ENCODE results near the gene BRCA1. TPM values are rescaled to one million over a fixed set of nuclear protein-coding genes. Genes with fewer than 3 reads are reported as not detected.
"Not testable (repeated sequence)": the region's sequence is repeated elsewhere in the genome, so short reads cannot be mapped to it uniquely, and the experiment has no call there.

The BRCA1 gene
- total RNA-seq, 1 donor from 2014 or later = 21.4 TPM

GRCh38 chr17:43133439-43133838, 8.3 kb upstream of the BRCA1 start:
- DNase-seq = not testable (repeated sequence)

GRCh38 chr17:43132117-43132516, 7.0 kb upstream of the BRCA1 start:
- no peak for DNase-seq

- DNase-seq = no peak
These were observed 4.5 kb upstream of the BRCA1 start for GRCh38 chr17:43129671-43130010.

- DNase-seq = not testable (repeated sequence)
These were observed 2.2 kb upstream of the BRCA1 start for GRCh38 chr17:43127333-43127876.

GRCh38 chr17:43126911-43127290, 1.7 kb upstream of the BRCA1 start:
- DNase-seq = no peak

- DNase-seq = no peak
These were observed 1.1 kb upstream of the BRCA1 start for GRCh38 chr17:43125967-43126910.

GRCh38 chr17:43118679-43119615, 6.2 kb downstream of the BRCA1 start:
- no peak for DNase-seq

GRCh38 chr17:43114151-43114552, 11.0 kb downstream of the BRCA1 start:
- no peak for DNase-seq

DNA sequence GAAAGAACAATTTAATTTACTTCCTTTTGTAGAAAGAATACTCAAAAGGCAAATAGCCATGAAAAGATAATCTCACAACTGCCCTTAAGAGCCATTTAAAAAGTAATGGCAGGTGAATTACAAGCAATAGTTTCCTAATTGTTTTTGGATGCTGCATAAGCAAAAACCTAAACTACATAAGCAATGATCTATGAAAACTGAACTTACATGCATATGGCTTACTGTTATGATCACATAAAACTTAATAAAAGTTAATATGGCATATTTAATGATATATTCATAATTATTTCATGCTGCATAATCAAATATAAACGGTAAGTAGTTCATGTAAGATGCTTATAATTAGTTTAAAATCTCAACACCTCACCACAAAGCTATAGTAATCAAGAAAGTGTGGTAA, 18.6 kb downstream of the BRCA1 start:
- DNase-seq = no peak

GRCh38 chr17:43105146-43105545, 20.0 kb downstream of the BRCA1 start:
- DNase-seq = no peak

GRCh38 chr17:43104665-43105064, 20.5 kb downstream of the BRCA1 start:
- no peak for DNase-seq

- DNase-seq = not testable (repeated sequence)
These were observed 29.8 kb downstream of the BRCA1 start for GRCh38 chr17:43095364-43095763.

- no peak for DNase-seq
These were observed 30.9 kb downstream of the BRCA1 start for GRCh38 chr17:43094129-43094835.

DNA sequence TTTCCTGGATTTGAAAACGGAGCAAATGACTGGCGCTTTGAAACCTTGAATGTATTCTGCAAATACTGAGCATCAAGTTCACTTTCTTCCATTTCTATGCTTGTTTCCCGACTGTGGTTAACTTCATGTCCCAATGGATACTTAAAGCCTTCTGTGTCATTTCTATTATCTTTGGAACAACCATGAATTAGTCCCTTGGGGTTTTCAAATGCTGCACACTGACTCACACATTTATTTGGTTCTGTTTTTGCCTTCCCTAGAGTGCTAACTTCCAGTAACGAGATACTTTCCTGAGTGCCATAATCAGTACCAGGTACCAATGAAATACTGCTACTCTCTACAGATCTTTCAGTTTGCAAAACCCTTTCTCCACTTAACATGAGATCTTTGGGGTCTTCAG, 32.3 kb downstream of the BRCA1 start:
- DNase-seq = no peak

DNA sequence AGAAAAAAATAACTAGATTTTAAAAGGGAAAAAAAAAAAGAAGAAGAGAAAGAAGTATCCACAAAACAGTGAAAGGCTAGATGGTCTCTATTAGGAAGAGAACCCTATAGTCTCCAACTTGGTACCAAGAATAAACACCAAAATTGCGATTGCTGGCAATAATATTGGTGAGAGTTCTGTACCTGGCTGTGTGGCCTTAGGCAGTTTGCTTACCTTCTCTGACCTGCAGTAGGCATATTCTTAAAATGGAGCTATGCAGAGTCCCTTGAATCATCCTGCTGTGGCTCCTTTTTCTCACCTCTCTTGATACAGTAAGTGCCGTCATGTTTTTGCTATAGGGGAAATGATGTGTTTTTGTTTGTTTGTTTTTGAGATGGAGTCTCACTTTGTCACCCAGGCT, 35.1 kb downstream of the BRCA1 start:
- DNase-seq = no peak

- peak; percentile 12 for DNase-seq
These were observed 39.7 kb downstream of the BRCA1 start for GRCh38 chr17:43085474-43085873.

- no peak for DNase-seq
These were observed 45.4 kb downstream of the BRCA1 start for GRCh38 chr17:43079641-43080302.

DNA sequence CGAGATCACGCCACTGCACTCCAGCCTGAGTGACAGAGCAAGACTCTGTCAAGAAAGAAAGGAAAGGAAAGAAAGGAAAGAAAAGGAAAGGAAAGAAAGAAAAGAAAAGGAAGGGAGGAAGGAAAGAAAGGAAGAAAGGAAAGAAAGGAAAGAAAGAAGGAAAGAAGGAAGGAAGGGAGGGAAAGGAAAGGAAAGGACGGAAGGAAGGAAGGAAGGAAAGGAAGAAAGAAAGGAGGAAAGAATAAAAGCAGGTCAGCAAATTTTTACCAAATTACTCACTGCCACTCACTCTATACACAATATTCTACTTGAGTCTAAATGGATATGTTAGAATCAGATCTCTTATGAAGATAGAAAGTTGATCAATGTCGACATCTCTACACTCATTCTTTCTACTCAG, 50.3 kb downstream of the BRCA1 start:
- no peak for DNase-seq

DNA sequence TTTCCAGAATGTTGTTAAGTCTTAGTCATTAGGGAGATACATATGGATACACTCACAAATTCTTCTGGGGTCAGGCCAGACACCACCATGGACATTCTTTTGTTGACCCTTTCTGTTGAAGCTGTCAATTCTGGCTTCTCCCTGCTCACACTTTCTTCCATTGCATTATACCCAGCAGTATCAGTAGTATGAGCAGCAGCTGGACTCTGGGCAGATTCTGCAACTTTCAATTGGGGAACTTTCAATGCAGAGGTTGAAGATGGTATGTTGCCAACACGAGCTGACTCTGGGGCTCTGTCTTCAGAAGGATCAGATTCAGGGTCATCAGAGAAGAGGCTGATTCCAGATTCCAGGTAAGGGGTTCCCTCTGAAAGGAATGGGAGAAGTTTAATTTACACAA, 54.3 kb downstream of the BRCA1 start:
- no peak for DNase-seq

DNA sequence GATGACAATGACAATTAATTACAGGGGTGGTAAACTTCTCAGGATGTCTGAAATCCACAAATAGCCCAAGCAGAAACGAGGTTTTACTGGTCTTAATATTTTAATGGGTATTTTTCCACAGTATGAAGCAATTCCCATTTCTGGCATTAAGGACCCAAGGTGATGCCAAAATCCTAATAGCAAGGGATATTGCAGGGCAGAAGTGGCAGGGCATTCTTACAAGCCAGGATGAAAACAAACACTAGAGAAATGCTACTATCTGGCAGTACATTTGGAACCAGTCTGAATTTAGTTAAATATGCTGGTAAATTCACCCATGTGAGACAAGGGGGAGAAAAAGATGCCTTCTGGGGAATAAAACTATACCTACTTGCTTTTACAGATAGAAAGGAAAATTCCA, 54.9 kb downstream of the BRCA1 start:
- no peak for DNase-seq

DNA sequence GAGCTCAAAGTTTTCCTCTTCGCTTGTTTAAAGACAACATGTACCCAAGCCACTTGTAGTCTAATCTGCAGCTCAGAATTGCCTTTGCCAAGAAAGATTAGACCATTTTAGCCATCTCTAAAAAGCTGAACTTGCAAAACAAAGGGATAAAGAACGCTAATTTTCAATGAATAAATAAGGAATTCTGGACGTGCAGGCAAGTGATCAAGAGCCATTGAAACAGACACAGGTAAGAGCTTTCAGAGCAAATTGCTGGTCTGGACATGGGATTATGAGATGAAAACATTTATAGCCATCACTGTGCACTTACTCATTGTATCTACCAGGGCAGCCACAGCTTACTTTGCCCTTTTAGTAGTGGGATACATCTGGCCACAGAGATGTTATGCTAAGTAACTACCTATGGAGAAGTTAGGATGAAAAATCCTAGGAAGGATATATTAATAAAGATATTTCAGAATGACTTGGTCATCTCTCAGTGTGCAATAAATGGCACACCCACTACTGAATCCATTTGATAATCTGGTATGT, 55.7 kb downstream of the BRCA1 start:
- DNase-seq = no peak

All from tongue (tissue), 2 donors.